CD1c-positive myeloid dendritic cell (primary cell): Measurements from ENCODE around the gene ADORA3.

Source experiments
- DNase-seq: peaks from one replicate; pipeline ENCODE4 v3.0.0-alpha.2; 2016; ENCODE audit errors: extremely low spot score

ADORA3 gene

GRCh38 chr1:111474521-111474920, 28.9 kb downstream of the ADORA3 start:
- DNase-seq: no peak

- DNase-seq: no peak
Observed at GRCh38 chr1:111474106-111474505, 29.3 kb downstream of the ADORA3 start.

GRCh38 chr1:111471538-111471937, 31.9 kb downstream of the ADORA3 start:
- DNase-seq: no peak

- DNase-seq: peak; percentile 93
Observed at GRCh38 chr1:111471012-111471411, 32.4 kb downstream of the ADORA3 start.

GRCh38 chr1:111470596-111470995, 32.8 kb downstream of the ADORA3 start:
- DNase-seq: no peak

- DNase-seq: no peak
Observed at GRCh38 chr1:111469539-111469938, 33.9 kb downstream of the ADORA3 start.

- DNase-seq: no peak
Observed at GRCh38 chr1:111468717-111469100, 34.7 kb downstream of the ADORA3 start.

- DNase-seq: no peak
Observed at GRCh38 chr1:111467865-111468716, 35.3 kb downstream of the ADORA3 start.

GRCh38 chr1:111466480-111466879, 37.0 kb downstream of the ADORA3 start:
- no peak for DNase-seq

- no peak for DNase-seq
Observed at GRCh38 chr1:111465754-111466153, 37.7 kb downstream of the ADORA3 start.

- DNase-seq: no peak
Observed at GRCh38 chr1:111463029-111463683, 40.3 kb downstream of the ADORA3 start.

- no peak for DNase-seq
Observed at GRCh38 chr1:111462370-111463028, 40.9 kb downstream of the ADORA3 start.

- no peak for DNase-seq
Observed at GRCh38 chr1:111461765-111462164, 41.7 kb downstream of the ADORA3 start.

GRCh38 chr1:111455642-111456031, 47.8 kb downstream of the ADORA3 start:
- no peak for DNase-seq

GRCh38 chr1:111454859-111455641, 48.4 kb downstream of the ADORA3 start:
- DNase-seq: no peak

- DNase-seq: no peak
Observed at GRCh38 chr1:111453706-111454105, 49.7 kb downstream of the ADORA3 start.

- DNase-seq: no peak
Observed at GRCh38 chr1:111452581-111452980, 50.9 kb downstream of the ADORA3 start.

GRCh38 chr1:111450185-111450584, 53.2 kb downstream of the ADORA3 start:
- DNase-seq: no peak

- DNase-seq: no peak
Observed at GRCh38 chr1:111449703-111450017, 53.8 kb downstream of the ADORA3 start.
